ENCODE results near the gene DUSP7. TPM values are rescaled to one million over a fixed set of nuclear protein-coding genes. Genes with fewer than 3 reads are reported as not detected.

Gene DUSP7
- polyA plus RNA-seq, 1 experiment = 17.8 TPM

GRCh38 chr3:52004163-52004787 lies 52.1 kb downstream of the DUSP7 start:
- CTCF ChIA-PET = interaction anchor here (0.7 to 7.4 kb wide), 22 partner anchors 8 to 336 kb away, joined by 3 to 142 read pairs (median 4); partner anchors contain the start of genes DUSP7, POC1A and RPL29
- POLR2A ChIA-PET = interaction anchor here (1.3 kb wide), 1 partner anchor 8 kb away, joined by 6 read pairs; the partner anchor contains the start of gene RPL29
- no peak for DNase-seq (ENCODE audit: low read depth, low spot score)

GRCh38 chr3:52002748-52003147 lies 53.6 kb downstream of the DUSP7 start:
- Histone ChIP-seq H3K27me3 (ENCODE audit: control insufficient read depth, insufficient read depth, low read length) (peaks cover 8% of the 10 kb centered on the region), H3K27ac (ENCODE audit: low read depth, low read length) (no peak overlapping the region), H3K4me3 (ENCODE audit: low read depth, low read length) (no peak overlapping the region), H3K9me3 (ENCODE audit: control insufficient read depth, insufficient read depth, low read length) (no peaks in the 10 kb centered on the region)
- no peak for TF ChIP-seq CTCF (IDR thresholded peaks at IDR 0.05; ENCODE audit: low read depth, low read length)
- DNase-seq (ENCODE audit: low read depth, low spot score) = no peak
- ChIA-PET CTCF (interaction anchor here (0.6 to 7.4 kb wide), 12 partner anchors 10 to 152 kb away, joined by 3 to 142 read pairs (median 4); partner anchors contain the start of gene DUSP7), POLR2A (no interaction called here)

More at GRCh38 chr3:52004163-52004787, 52.1 kb downstream of the DUSP7 start:
- peak; percentile 74 for TF ChIP-seq CTCF (IDR thresholded peaks at IDR 0.05; ENCODE audit: low read depth, low read length)
- Histone ChIP-seq H3K27ac (ENCODE audit: low read depth, low read length) (no peak overlapping the region), H3K27me3 (ENCODE audit: control insufficient read depth, insufficient read depth, low read length) (peaks cover 5% of the 10 kb centered on the region), H3K4me3 (ENCODE audit: low read depth, low read length) (no peak overlapping the region), H3K9me3 (ENCODE audit: control insufficient read depth, insufficient read depth, low read length) (no peaks in the 10 kb centered on the region)

DNA sequence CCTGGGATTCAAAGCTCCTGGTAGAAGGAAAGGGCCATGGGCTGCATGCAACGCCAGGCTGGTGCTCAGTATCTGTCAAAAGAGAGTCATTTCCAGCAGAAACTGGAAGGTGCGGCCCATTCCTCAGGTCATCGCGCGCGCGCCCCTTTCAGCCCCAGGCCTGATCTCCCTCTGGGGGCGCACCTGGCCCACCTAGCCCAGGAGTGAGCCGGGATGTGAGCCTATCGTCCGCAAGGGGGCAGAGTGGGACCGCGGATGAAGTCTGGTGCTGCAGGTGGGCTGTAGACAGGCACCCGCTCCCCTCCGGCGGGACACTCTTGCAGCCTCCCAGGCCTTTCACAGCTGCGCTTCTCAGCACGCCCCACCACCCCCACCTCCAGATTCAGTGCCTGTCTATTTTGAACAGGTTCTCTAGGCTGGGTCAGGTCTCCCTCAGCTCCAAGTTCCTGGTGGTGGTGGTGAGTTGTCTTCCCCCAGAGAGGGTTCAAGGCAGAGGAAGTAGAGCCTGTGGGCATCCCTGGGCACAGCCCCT lies 54.9 kb downstream of the DUSP7 start:
- DNase-seq (ENCODE audit: low read depth, low spot score) = no peak
- no peak overlapping the region for H3K27ac ChIP-seq (ENCODE audit: low read depth, low read length)
- H3K27me3 ChIP-seq (ENCODE audit: control insufficient read depth, insufficient read depth, low read length) = peaks cover 8% of the 10 kb centered on the region
- no peaks in the 10 kb centered on the region for H3K9me3 ChIP-seq (ENCODE audit: control insufficient read depth, insufficient read depth, low read length)
- no peak overlapping the region for H3K4me3 ChIP-seq (ENCODE audit: low read depth, low read length)
- TF ChIP-seq CTCF (IDR thresholded peaks at IDR 0.05; ENCODE audit: low read depth, low read length) = peak; percentile 89
- POLR2A ChIA-PET = no interaction called here
- CTCF ChIA-PET = interaction anchor here (0.6 to 7.4 kb wide), 16 partner anchors 9 to 337 kb away, joined by 3 to 142 read pairs (median 6); partner anchors contain the start of gene DUSP7

DNA sequence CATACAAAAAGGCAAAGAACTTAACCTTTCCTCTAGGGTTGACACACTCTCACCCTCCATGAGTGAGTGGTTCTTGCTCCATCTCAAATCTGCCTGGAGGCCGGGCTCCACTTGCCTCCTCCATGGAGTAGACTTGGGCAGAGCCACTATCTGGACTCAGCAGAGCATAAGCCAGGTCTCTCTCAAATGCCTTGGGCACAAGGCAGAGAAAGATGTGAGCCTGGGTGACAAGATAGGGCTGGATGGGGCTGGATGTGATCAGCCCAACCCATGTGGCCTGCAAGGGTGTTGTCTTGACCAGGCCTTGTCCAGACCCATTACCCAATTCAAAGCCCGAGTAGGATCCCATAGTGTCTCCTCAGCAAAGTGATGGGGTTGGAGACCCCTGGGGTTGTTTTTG lies 56.5 kb downstream of the DUSP7 start:
- peaks cover 8% of the 10 kb centered on the region for H3K27me3 ChIP-seq (ENCODE audit: control insufficient read depth, insufficient read depth, low read length)
- CTCF ChIA-PET = interaction anchor here (7.4 kb wide), 2 partner anchors 121 to 148 kb away, joined by 138 to 142 read pairs; no protein-coding TSS in a partner anchor
- no peak overlapping the region for H3K27ac ChIP-seq (ENCODE audit: low read depth, low read length)
- DNase-seq (ENCODE audit: low read depth, low spot score) = no peak
- H3K9me3 ChIP-seq (ENCODE audit: control insufficient read depth, insufficient read depth, low read length) = no peaks in the 10 kb centered on the region; the same call in 1 of the 2 replicates
- no peak overlapping the region for H3K4me3 ChIP-seq (ENCODE audit: low read depth, low read length)
- TF ChIP-seq CTCF (IDR thresholded peaks at IDR 0.05; ENCODE audit: low read depth, low read length) = no peak
- POLR2A ChIA-PET = no interaction called here

Other genes starting within 250 kb of the DUSP7 start
- gene IQCF2, start 195.0 kb downstream of the DUSP7 start, polyA plus RNA-seq (2011; rRNA removed) = not detected in 2 replicates
- not detected in 2 replicates for gene IQCF5, start 181.0 kb downstream of the DUSP7 start, polyA plus RNA-seq (2011; rRNA removed)
- gene IQCF1, start 153.2 kb downstream of the DUSP7 start, polyA plus RNA-seq (2011; rRNA removed) = not detected in 2 replicates
- gene RRP9, start 114.7 kb downstream of the DUSP7 start, polyA plus RNA-seq (2011; rRNA removed) = 10.8 and 13.7 TPM in 2 replicates
- gene PARP3, start 114.2 kb downstream of the DUSP7 start, polyA plus RNA-seq (2011; rRNA removed) = 7.5 and 10.4 TPM in 2 replicates
- not detected in 2 replicates for gene GPR62, start 101.2 kb downstream of the DUSP7 start, polyA plus RNA-seq (2011; rRNA removed)
- 54.6 and 69.2 TPM in 2 replicates for gene PCBP4, start 89.1 kb downstream of the DUSP7 start, polyA plus RNA-seq (2011; rRNA removed)
- gene ABHD14B, start 82.5 kb downstream of the DUSP7 start, polyA plus RNA-seq (2011; rRNA removed) = 34.5 and 37.5 TPM in 2 replicates
- 8.2 and 9.9 TPM in 2 replicates for gene ABHD14A, start 81.5 kb downstream of the DUSP7 start, polyA plus RNA-seq (2011; rRNA removed)
- 20.4 and 27.8 TPM in 2 replicates for gene ACY1, start 73.0 kb downstream of the DUSP7 start, polyA plus RNA-seq (2011; rRNA removed)
- gene RPL29, start 60.7 kb downstream of the DUSP7 start, polyA plus RNA-seq (2011; rRNA removed) = 1,368 and 1,889 TPM in 2 replicates
- 4.1 and 4.5 TPM in 2 replicates for gene POC1A, start 97.9 kb upstream of the DUSP7 start, polyA plus RNA-seq (2011; rRNA removed)
- 61.4 and 61.7 TPM in 2 replicates for gene ALAS1, start 141.6 kb upstream of the DUSP7 start, polyA plus RNA-seq (2011; rRNA removed)
- gene TLR9, start 169.1 kb upstream of the DUSP7 start, polyA plus RNA-seq (2011; rRNA removed) = 0.02 and 0.05 TPM in 2 replicates
- 96.6 and 128 TPM in 2 replicates for gene TWF2, start 182.6 kb upstream of the DUSP7 start, polyA plus RNA-seq (2011; rRNA removed)
- 29.2 and 34.4 TPM in 2 replicates for gene PPM1M, start 189.2 kb upstream of the DUSP7 start, polyA plus RNA-seq (2011; rRNA removed)
- 69.2 and 77.6 TPM in 2 replicates for gene WDR82, start 222.1 kb upstream of the DUSP7 start, polyA plus RNA-seq (2011; rRNA removed)
- 4.0 and 5.5 TPM in 2 replicates for gene GLYCTK, start 231.3 kb upstream of the DUSP7 start, polyA plus RNA-seq (2011; rRNA removed)

Data from AG04450 (cell line).